ENCODE measurements around the gene HOXD10. TPM values are rescaled to one million over a fixed set of nuclear protein-coding genes. Genes with fewer than 3 reads are reported as not detected.
A peak's percentile ranks its signal among the peaks of the same experiment; 100 is the strongest.

The HOXD10 gene
- total and polyA plus RNA-seq, 5 experiments from 2014 or later: not detected

- ATAC-seq (no peak), DNase-seq (no peak)
- H3K9me3 Mint-ChIP-seq: peaks cover 0 to 2% (median 0%) of the 10 kb centered on the region in 9 donors
- peak within 1 kb of the TSS in 2 of 10 donors; percentile 50 to 56 for H3K27ac Mint-ChIP-seq
- H3K4me1 Mint-ChIP-seq: peaks cover 12 to 33% (median 16%) of the 10 kb centered on the region in 4 donors
- POLR2A ChIA-PET: no interaction called here
- peaks cover 37 to 87% (median 72%) of the 10 kb centered on the region in 5 donors for H3K27me3 Mint-ChIP-seq
- H3K4me3 Mint-ChIP-seq: peak within 1 kb of the TSS in 9 of 10 donors; percentile 1 to 81 (median 66)
- H3K36me3 Mint-ChIP-seq: peaks cover 2 to 5% (median 3%) of the 10 kb centered on the region in 3 donors
These were observed 40.4 kb downstream of the HOXD10 start, which contains the start of gene HOXD3 for GRCh38 chr2:176156807-176157498. HOXD3 (plus strand) TSS chr2:176157307; CDS start chr2:176169115, 11,808 bp downstream.

- H3K9me3 Mint-ChIP-seq: peaks cover 0 to 2% (median 0%) of the 10 kb centered on the region in 9 donors
- peaks cover 41 to 89% (median 75%) of the 10 kb centered on the region in 5 donors for H3K27me3 Mint-ChIP-seq
- peak overlapping the region in 2 of 10 donors; percentile 50 to 56 for H3K27ac Mint-ChIP-seq
- ATAC-seq (no peak), DNase-seq (no peak)
- H3K4me3 Mint-ChIP-seq: peak overlapping the region in 9 of 10 donors; percentile 1 to 81 (median 66)
- H3K4me1 Mint-ChIP-seq: peaks cover 11 to 28% (median 16%) of the 10 kb centered on the region in 4 donors
- H3K36me3 Mint-ChIP-seq: peaks cover 2 to 5% (median 4%) of the 10 kb centered on the region in 3 donors
- POLR2A ChIA-PET: no interaction called here
These were observed 41.1 kb downstream of the HOXD10 start for GRCh38 chr2:176157499-176158185.

- ATAC-seq (no peak), DNase-seq (no peak)
- Mint-ChIP-seq H3K36me3 (peaks cover 2 to 6% (median 5%) of the 10 kb centered on the region in 3 donors), H3K27me3 (peaks cover 41 to 89% (median 79%) of the 10 kb centered on the region in 5 donors), H3K4me1 (peaks cover 10 to 28% (median 18%) of the 10 kb centered on the region in 4 donors), H3K4me3 (peak overlapping the region in 9 of 10 donors; percentile 24 to 81 (median 69)), H3K9me3 (peaks cover 0 to 2% (median 0%) of the 10 kb centered on the region in 9 donors), H3K27ac (peak overlapping the region in 2 of 10 donors; percentile 34 to 69)
- POLR2A ChIA-PET: no interaction called here
These were observed 41.6 kb downstream of the HOXD10 start for GRCh38 chr2:176158186-176158591.

- H3K4me3 Mint-ChIP-seq: peak overlapping the region in 7 of 10 donors; percentile 29 to 64 (median 51)
- POLR2A ChIA-PET: no interaction called here
These were observed 42.5 kb downstream of the HOXD10 start for GRCh38 chr2:176158855-176159662.

GRCh38 chr2:176159663-176160250, 43.2 kb downstream of the HOXD10 start:
- Mint-ChIP-seq H3K27ac (no peak overlapping the region), H3K4me1 (peaks cover 14 to 37% (median 24%) of the 10 kb centered on the region in 4 donors), H3K9me3 (peaks cover 0 to 11% (median 3%) of the 10 kb centered on the region in 9 donors), H3K4me3 (peak overlapping the region in 7 of 10 donors; percentile 29 to 64 (median 50)), H3K36me3 (peaks cover 5 to 19% (median 8%) of the 10 kb centered on the region in 3 donors), H3K27me3 (peaks cover 47 to 89% (median 81%) of the 10 kb centered on the region in 5 donors)
- ATAC-seq (no peak), DNase-seq (no peak)
- POLR2A ChIA-PET: no interaction called here

More at GRCh38 chr2:176158855-176159662, 42.5 kb downstream of the HOXD10 start:
- no peak for ATAC-seq
- peaks cover 11 to 32% (median 22%) of the 10 kb centered on the region in 4 donors for H3K4me1 Mint-ChIP-seq
- no peak overlapping the region for H3K27ac Mint-ChIP-seq
- DNase-seq: no peak
- H3K36me3 Mint-ChIP-seq: peaks cover 5 to 14% (median 5%) of the 10 kb centered on the region in 3 donors
- H3K9me3 Mint-ChIP-seq: peaks cover 0 to 7% (median 2%) of the 10 kb centered on the region in 9 donors
- peaks cover 49 to 89% (median 83%) of the 10 kb centered on the region in 5 donors for H3K27me3 Mint-ChIP-seq

- ATAC-seq (no peak), DNase-seq (no peak)
- peaks cover 14 to 37% (median 25%) of the 10 kb centered on the region in 4 donors for H3K4me1 Mint-ChIP-seq
- H3K27ac Mint-ChIP-seq: peak overlapping the region in 2 of 10 donors; percentile 29 to 74
- H3K27me3 Mint-ChIP-seq: peaks cover 45 to 89% (median 78%) of the 10 kb centered on the region in 5 donors
- H3K4me3 Mint-ChIP-seq: peak overlapping the region in 7 of 10 donors; percentile 20 to 66 (median 48)
- POLR2A ChIA-PET: no interaction called here
- peaks cover 0 to 11% (median 3%) of the 10 kb centered on the region in 9 donors for H3K9me3 Mint-ChIP-seq
- H3K36me3 Mint-ChIP-seq: peaks cover 5 to 19% (median 8%) of the 10 kb centered on the region in 3 donors
These were observed 43.8 kb downstream of the HOXD10 start for GRCh38 chr2:176160251-176160985.

GRCh38 chr2:176160986-176161824, 44.6 kb downstream of the HOXD10 start:
- peak overlapping the region in 3 of 10 donors; percentile 30 to 49 (median 48) for H3K4me3 Mint-ChIP-seq
- peak overlapping the region in 2 of 10 donors; percentile 29 to 74 for H3K27ac Mint-ChIP-seq
- H3K27me3 Mint-ChIP-seq: peaks cover 50 to 89% (median 79%) of the 10 kb centered on the region in 5 donors
- peaks cover 0 to 11% (median 3%) of the 10 kb centered on the region in 9 donors for H3K9me3 Mint-ChIP-seq
- peaks cover 5 to 19% (median 8%) of the 10 kb centered on the region in 3 donors for H3K36me3 Mint-ChIP-seq
- H3K4me1 Mint-ChIP-seq: peaks cover 14 to 37% (median 25%) of the 10 kb centered on the region in 4 donors
- POLR2A ChIA-PET: no interaction called here
- DNase-seq: no peak
- ATAC-seq: no peak

- Mint-ChIP-seq H3K4me3 (no peak overlapping the region), H3K9me3 (peaks cover 0 to 11% (median 3%) of the 10 kb centered on the region in 9 donors), H3K4me1 (peaks cover 13 to 37% (median 22%) of the 10 kb centered on the region in 4 donors), H3K27ac (no peak overlapping the region), H3K36me3 (peaks cover 5 to 20% (median 8%) of the 10 kb centered on the region in 3 donors), H3K27me3 (peaks cover 53 to 90% (median 81%) of the 10 kb centered on the region in 5 donors)
- POLR2A ChIA-PET: no interaction called here
- DNase-seq: no peak
- no peak for ATAC-seq
These were observed 45.4 kb downstream of the HOXD10 start for GRCh38 chr2:176161825-176162626.

GRCh38 chr2:176162911-176163671, 46.5 kb downstream of the HOXD10 start:
- DNase-seq (no peak), ATAC-seq (no peak)
- Mint-ChIP-seq H3K4me1 (peaks cover 7 to 28% (median 17%) of the 10 kb centered on the region in 4 donors), H3K9me3 (peaks cover 0 to 11% (median 5%) of the 10 kb centered on the region in 9 donors), H3K36me3 (peaks cover 5 to 26% (median 5%) of the 10 kb centered on the region in 3 donors), H3K4me3 (no peak overlapping the region), H3K27me3 (peaks cover 58 to 92% (median 78%) of the 10 kb centered on the region in 5 donors), H3K27ac (peak overlapping the region in 2 of 10 donors; percentile 38 to 89)
- POLR2A ChIA-PET: no interaction called here
